Measurements from ENCODE around the gene NEO1.

Gene NEO1

DNA sequence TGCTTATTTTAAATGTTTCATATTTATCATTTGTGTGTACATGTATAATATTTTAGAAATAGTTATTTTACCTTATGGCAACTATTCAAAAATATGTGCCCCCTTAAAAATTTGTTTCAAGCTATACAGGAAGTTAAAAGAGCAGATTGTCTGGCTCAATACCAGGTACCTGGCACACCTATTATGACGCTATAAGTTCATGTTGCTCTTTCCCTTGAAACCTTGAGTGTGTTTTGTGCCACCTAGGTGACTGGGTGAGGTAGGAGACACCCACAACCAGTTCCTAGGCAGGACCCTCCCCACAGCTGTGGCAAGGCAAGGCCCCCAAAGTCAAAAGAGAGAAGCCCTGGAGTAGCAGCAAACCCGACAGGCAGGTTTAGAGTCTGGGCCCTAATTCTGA, 20.6 kb upstream of the NEO1 start:
- DNase-seq (ENCODE audit: low read depth) = no peak

GRCh38 chr15:73033611-73034010, 18.7 kb upstream of the NEO1 start:
- DNase-seq (ENCODE audit: low read depth) = no peak

GRCh38 chr15:73034221-73034620, 18.0 kb upstream of the NEO1 start:
- DNase-seq (ENCODE audit: low read depth) = no peak

- DNase-seq (ENCODE audit: low read depth) = no peak
Observed at GRCh38 chr15:73035221-73035620, 17.0 kb upstream of the NEO1 start.

- DNase-seq (ENCODE audit: low read depth) = no peak
Observed at GRCh38 chr15:73038220-73038619, 14.0 kb upstream of the NEO1 start.

DNA sequence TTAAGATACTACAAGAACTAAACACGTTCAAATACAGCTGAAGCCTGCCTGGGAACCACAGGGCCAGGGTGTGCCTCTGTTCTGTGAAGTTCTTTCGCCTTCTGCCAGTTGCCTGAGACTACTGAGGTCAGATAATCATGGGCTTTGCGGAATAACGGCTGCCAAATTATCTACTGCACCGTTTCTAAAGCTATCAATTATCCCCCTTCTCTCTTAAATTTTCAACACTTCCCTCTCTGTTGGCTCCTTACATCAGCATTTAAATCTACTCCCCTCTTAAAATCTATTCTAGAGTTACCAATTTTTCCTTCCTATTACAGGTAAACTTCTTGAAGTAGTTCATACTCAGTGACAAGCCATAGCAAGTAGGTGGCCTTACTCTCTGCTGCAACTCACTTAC, 6.2 kb upstream of the NEO1 start:
- no peak for DNase-seq (ENCODE audit: low read depth)

DNA sequence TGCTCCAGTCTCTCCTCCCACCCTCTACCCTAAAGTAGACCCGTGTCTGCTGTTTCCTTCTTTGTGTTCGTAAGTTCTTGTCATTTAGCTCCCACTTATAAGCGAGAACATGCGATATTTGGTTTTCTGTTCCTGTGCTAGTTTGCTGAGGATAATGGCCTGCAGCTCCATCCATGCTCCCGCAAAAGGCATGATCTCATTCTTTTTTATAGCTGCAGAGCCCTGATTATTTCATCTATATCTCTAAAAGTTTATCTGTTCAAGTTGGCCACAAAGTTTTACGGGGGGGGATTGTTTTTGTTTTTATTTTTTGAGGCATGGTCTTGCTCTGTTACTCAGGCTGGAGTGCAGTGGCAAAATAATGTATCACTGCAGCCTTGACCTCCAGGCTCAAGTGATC, 4.4 kb upstream of the NEO1 start:
- no peak for DNase-seq (ENCODE audit: low read depth)

GRCh38 chr15:73048624-73049295, 3.5 kb upstream of the NEO1 start:
- no peak for DNase-seq (ENCODE audit: low read depth)

- DNase-seq (ENCODE audit: low read depth) = no peak
Observed at GRCh38 chr15:73049564-73050215, 2.6 kb upstream of the NEO1 start.

- DNase-seq (ENCODE audit: low read depth) = no peak
Observed at GRCh38 chr15:73050561-73051295, 1.5 kb upstream of the NEO1 start.

DNA sequence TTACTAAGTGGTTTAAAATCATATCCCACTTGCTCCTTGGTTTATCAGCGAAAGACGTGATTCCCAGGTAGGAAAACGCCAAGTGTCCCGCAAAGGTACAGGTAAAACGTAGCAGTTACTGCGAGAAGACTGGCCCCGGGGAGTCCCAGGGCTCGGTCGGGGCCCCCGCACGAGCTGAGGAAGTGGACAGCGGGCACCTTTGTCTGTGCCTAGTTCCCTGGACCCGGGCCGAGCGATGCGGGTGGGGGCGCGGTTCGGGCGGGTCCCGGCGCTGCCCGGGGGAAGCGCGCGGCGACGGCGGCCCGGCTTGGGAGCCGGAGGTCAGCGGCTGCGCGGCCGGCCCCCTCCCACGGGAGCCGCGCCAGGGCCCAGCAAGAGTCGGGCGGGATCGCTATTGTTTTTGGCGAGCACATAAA, 864 bp upstream of the NEO1 start:
- DNase-seq (ENCODE audit: low read depth) = no peak

GRCh38 chr15:73052653-73053397, 562 bp downstream of the NEO1 start:
- peak; percentile 15 for DNase-seq (ENCODE audit: low read depth)

- DNase-seq (ENCODE audit: low read depth) = no peak
Observed at GRCh38 chr15:73053398-73053723, 1.1 kb downstream of the NEO1 start.

GRCh38 chr15:73054417-73054953, 2.2 kb downstream of the NEO1 start:
- no peak for DNase-seq (ENCODE audit: low read depth)

DNA sequence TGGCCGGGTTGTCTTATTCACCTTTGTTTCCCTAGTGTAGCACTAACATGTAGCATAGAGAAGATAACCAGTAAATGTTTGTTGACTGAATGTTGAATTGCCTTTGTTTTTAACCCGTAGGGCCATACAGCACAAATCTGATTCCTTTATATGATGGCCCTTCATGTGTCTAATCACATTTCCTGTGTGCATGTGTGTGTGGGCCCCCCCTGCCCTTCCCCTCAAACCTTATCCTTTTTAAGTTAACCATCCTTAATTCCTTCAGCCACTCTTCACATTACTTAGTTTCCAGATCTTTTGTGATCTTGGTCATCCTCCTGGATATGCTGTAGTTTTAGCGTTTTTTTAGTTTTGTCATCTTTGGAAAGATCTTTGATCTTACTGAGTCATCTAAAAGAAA, 4.2 kb downstream of the NEO1 start:
- no peak for DNase-seq (ENCODE audit: low read depth)

DNA sequence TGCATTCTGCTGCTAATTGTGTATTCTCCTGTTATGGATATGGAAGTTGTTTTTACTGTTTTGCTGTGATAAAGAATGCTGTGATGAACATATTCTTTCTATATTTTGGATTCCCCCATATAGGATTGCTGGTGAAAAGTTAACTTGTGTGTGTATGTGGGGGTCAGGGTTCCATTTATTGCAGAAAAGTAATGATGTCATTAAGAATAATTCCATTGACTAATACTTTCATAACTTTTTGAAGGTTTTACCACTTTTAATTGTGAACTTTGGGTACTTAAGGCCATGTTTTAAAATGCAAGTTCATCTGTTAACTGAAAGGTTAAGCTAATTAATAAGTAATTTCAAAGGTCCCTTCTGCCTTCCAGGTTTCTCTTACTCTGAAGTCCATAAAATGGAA, 6.2 kb downstream of the NEO1 start:
- DNase-seq (ENCODE audit: low read depth) = no peak

GRCh38 chr15:73065114-73065513, 12.9 kb downstream of the NEO1 start:
- no peak for DNase-seq (ENCODE audit: low read depth)

DNA sequence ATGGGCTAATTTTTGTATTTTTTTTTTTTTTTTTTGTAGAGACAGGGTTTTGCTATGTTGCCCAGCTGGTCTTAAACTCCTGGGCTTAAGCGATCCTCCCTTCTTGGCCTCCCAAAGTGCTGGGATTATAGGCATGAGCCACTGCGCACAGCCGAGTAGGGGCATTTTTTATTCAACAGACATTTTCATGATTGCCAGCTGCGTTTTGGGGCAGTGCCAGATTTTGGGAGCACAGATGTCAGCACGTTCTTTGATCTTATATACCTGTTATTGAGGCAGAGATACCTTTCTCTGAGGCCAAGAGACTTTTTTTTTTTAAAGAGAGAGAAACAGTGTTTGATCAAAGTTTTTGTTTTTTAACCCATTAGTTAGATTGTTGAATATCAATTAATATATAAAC, 16.8 kb downstream of the NEO1 start:
- no peak for DNase-seq (ENCODE audit: low read depth)

DNA sequence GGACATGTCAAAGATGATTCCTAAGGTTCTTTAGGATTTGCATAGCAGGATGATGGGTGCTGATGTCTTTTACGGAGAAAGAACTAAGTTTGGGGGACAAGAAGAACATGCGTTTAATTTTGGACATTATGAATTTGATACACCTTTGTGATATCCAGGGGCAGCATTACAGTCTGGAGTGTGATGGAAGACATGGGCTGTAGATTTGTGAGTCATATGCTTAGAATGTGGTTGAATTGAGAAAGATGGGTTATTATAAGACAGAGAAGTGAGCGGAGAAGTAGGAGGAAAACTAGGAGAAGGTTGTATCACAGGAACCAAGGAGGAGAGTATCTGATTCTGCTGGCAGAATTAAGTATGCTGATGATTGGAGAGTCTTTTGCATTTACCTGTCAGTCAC, 20.6 kb downstream of the NEO1 start:
- peak; percentile 32 for DNase-seq (ENCODE audit: low read depth)

- DNase-seq (ENCODE audit: low read depth) = no peak
Observed at GRCh38 chr15:73074241-73074640, 22.0 kb downstream of the NEO1 start.

DNA sequence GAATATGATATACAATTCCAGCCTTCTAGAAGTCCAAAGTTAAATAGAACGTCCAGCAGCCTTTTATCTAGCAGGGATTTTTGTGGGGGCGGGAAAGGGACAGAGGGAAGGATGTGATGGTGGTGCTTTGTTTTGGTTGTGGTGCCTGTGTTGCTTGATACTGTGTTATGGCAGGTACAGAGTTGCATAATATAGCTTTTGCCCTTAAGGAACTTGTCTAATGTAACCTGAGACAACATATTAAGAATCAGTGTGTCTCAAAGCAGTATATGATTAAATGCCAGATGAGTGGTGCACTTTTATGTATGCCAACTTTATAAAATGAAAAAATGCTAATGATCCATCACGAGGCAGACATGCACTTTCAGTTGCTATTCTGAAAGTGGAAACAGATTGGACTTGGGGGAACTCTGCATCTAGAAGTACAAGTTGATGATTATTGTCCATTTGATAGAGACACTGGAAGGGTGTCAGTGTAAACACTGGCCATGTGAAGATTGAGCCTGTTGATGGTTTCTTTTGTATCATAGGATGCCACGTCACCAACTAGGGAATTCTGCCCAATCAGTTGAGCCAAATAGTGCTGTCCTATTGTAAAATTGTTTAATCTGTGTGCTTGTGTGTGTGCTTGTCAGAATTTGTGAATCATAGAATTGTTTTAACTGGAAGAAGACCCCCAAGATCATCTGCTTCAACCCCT, 23.0 kb downstream of the NEO1 start:
- DNase-seq (ENCODE audit: low read depth) = no peak

- DNase-seq (ENCODE audit: low read depth) = no peak
Observed at GRCh38 chr15:73078291-73078690, 26.0 kb downstream of the NEO1 start.

Data from amniotic epithelial cell (primary cell).